Measurements from ENCODE around the gene HSFX2.
A peak's percentile ranks its signal among the peaks of the same experiment; 100 is the strongest.
"Not testable (repeated sequence)": the region's sequence is repeated elsewhere in the genome, so short reads cannot be mapped to it uniquely, and the experiment has no call there.

The HSFX2 gene

DNA sequence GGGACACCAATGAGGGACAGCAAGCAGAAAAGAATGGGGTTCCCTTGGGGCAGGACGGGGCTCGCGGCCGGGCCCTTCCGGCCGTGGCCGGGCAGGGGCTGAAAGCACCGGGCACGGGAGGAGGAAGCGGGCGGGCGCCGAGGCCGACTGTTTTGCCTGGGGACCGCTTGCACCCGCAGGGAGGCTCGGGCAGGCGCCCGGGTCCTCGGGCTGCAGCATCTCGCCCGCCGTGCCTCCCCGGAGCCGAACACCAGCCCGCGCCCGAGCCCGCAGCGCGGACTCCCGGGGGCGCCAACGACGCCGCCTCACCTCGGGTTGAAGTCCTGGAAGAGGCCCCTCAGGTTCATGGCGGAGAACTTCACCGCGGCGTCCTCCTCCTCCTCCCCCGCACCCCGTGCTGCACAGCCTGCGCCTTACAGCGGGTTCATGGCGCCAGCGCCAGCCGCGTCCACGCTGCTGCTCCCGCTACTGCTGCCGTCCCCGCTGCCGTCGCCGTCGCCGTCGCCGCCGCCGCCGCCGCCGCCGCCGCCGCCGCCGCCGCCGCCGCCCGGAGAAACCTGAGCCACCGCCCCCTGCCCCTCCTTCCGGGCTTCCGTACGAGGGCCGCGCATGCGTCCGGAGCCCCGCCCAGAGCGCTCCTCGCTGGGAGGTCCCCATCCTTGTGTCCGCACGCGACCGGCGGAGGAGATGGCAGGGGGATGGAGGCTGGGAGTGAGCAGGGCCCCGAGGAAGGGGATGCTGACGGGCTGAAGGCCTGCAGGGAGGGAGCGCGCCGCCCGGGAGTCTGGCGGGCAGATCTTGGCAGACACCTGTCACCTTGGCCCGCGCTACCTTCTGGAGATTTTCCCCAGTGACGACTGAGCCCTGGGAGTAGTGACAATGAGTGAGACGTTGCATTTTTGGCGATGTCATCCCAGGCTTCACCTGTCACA is 36.4 kb upstream of the HSFX2 start, which contains the start of gene TMEM185A:
Gene TMEM185A (minus strand): TSS at position 559 of the 932 bp plus-strand sequence. CDS start 212 bp downstream, at position 347.
- TF ChIP-seq, protein P1, sequence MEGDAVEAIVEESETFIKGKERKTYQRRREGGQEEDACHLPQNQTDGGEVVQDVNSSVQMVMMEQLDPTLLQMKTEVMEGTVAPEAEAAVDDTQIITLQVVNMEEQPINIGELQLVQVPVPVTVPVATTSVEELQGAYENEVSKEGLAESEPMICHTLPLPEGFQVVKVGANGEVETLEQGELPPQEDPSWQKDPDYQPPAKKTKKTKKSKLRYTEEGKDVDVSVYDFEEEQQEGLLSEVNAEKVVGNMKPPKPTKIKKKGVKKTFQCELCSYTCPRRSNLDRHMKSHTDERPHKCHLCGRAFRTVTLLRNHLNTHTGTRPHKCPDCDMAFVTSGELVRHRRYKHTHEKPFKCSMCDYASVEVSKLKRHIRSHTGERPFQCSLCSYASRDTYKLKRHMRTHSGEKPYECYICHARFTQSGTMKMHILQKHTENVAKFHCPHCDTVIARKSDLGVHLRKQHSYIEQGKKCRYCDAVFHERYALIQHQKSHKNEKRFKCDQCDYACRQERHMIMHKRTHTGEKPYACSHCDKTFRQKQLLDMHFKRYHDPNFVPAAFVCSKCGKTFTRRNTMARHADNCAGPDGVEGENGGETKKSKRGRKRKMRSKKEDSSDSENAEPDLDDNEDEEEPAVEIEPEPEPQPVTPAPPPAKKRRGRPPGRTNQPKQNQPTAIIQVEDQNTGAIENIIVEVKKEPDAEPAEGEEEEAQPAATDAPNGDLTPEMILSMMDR (IDR thresholded peaks at IDR 0.05; ENCODE audit: control insufficient read depth, extremely low read depth, insufficient read depth) = no peak
- H3K4me3 ChIP-seq (ENCODE audit: low read depth, low read length) = peak within 1 kb of the TSS; percentile 60
- DNase-seq (ENCODE audit: low read depth) = no peak

DNA sequence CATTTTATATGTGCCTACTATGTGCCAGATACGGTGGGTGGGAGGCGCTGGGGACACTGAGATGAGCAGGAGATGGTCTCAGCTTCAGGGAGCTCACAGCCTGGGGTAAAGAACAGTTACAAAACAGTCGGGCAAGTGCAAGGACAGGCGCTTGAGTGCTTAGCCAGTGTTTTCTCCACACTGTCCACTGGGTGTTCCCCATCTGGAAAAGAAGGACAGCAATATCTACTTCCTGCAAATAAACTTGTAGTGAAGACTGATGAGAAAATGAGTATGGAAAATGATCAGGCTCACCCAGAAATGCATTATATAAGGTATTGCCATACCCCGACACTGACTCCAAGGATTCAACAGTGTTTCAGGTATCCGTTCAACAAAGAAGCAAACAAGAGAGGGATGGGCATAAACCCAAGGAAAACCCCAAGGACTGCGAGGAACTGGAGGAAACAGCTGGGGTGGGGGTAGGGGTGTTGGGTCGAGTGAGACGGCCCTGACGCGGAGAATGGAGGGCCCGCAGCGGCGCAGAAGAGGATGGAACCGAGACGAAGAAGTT is 35.6 kb upstream of the HSFX2 start:
- DNase-seq (ENCODE audit: low read depth) = no peak
- TF ChIP-seq, protein P1 (IDR thresholded peaks at IDR 0.05; ENCODE audit: control insufficient read depth, extremely low read depth, insufficient read depth) = peak; percentile 21; the same call in 1 of the 2 replicates
- peak overlapping the region; percentile 60 for H3K4me3 ChIP-seq (ENCODE audit: low read depth, low read length)

DNA sequence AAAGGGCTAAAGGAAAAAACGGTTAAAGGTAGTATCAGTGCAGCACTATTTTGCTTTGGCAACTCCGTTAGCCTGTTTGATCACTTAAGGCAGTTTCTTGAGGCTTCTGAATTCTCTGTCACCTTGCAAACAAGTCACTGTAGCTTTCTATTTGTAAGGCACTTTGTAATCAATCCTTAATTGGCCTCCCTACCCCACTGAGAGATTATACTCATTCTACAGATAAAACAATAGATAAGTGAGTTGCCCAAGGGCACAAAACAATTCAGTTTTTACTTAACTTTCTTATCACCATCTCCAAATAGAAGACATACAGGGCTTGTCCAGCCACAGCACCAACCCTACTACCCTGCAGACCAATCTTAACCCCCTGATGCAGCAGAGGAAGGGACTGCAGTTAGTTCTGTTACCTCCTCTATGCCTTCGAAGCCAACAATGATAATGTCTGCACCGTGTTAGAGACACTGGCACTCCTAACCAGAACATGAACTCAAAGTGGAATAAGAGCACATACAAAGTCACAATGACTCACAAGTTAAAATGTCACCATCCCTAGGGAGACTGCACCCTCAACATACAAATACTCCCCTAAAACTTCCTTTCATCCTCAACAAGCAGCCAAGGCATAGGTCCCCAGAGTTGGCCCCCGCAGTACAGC is 34.7 kb upstream of the HSFX2 start:
- TF ChIP-seq, protein P1 (IDR thresholded peaks at IDR 0.05; ENCODE audit: control insufficient read depth, extremely low read depth, insufficient read depth) = no peak
- DNase-seq (ENCODE audit: low read depth) = no peak
- H3K4me3 ChIP-seq (ENCODE audit: low read depth, low read length) = peak overlapping the region; percentile 60; the same call in 1 of the 2 replicates

DNA sequence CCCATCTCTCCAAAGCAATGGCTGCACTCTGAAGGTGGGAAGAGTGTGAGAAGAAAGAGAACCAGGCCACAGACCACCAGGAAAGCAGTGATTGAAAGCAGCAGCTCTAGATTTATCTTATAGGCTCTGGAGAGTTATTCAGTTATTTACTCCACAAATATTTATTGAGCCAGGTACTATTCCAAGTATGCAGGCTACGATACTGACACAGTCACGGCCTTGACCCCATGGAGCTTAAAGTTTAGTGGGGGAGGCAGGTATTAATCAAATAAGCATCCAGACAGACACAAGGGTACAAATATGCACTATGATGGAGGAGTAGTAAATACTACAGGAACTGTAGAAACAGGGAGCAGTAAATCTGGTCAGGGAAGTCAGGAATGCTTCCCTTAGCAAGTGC is 33.7 kb upstream of the HSFX2 start:
- no peak for DNase-seq (ENCODE audit: low read depth)
- H3K4me3 ChIP-seq (ENCODE audit: low read depth, low read length) = no peak overlapping the region
- TF ChIP-seq, protein P1 (IDR thresholded peaks at IDR 0.05; ENCODE audit: control insufficient read depth, extremely low read depth, insufficient read depth) = no peak

DNA sequence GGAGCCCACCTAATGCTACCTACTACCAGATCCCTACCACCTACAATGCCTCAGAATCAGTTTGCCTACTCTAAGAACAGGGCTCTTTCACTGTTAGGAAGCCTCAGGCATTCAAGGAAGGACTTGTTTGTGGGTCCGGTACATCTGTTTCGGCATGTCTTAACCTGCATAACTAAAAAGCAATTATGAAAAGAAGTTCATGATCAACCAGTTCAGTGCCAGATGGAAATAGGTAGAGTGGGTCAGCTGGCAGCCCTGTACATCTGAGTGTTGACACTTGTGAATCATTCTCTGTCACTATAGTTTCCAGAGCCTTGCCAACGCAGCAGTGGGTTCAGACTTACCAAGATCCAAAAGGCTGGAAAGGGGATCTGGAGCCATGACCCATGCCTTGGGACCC is 33.2 kb upstream of the HSFX2 start:
- no peak for DNase-seq (ENCODE audit: low read depth)
- TF ChIP-seq, protein P1 (IDR thresholded peaks at IDR 0.05; ENCODE audit: control insufficient read depth, extremely low read depth, insufficient read depth) = no peak
- H3K4me3 ChIP-seq (ENCODE audit: low read depth, low read length) = no peak overlapping the region

DNA sequence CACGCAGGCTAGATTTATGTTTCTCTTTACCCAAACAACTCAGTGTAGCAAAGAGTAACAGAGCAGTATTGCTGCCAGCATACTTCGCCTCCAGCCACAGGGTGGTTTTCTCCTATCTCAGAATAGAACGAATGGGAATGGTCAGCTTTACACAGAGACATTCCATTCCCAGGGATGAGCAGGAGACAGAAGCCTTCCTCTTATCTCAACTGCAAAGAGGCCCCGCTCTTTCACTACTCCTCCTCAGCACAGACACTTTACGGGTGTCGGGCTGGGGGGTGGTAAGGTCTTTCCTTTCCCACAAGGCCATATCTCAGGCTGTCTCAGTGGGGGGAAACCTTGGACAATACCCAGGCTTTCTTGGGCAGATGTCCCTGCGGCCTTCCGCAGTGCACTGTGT is 31.7 kb upstream of the HSFX2 start:
- H3K4me3 ChIP-seq (ENCODE audit: low read depth, low read length); DNase-seq (ENCODE audit: low read depth): not testable (repeated sequence)

DNA sequence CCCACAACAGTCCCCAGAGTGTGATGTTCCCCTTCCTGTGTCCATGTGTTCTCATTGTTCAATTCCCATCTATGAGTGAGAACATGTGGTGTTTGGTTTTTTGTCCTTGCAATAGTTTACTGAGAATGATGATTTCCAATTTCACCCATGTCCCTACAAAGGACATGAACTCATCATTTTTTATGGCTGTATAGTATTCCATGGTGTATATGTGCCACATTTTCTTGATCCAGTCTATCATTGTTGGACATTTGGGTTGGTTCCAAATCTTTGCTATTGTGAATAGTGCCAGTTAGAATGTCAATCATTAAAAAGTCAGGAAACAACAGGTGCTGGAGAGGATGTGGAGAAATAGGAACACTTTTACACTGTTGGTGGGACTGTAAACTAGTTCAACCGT is 24.5 kb upstream of the HSFX2 start:
- not testable (repeated sequence) for H3K4me3 ChIP-seq (ENCODE audit: low read depth, low read length); DNase-seq (ENCODE audit: low read depth)

All from LNCaP clone FGC (cell line).